ENCODE data around the gene SEMA3F. TPM values are rescaled to one million over a fixed set of nuclear protein-coding genes. Genes with fewer than 3 reads are reported as not detected.
"Not testable (repeated sequence)": the region's sequence is repeated elsewhere in the genome, so short reads cannot be mapped to it uniquely, and the experiment has no call there.

Gene SEMA3F
- total RNA-seq, 4 donors from 2014 or later, result 13.2 to 44.2 (median 38.2) TPM

DNA sequence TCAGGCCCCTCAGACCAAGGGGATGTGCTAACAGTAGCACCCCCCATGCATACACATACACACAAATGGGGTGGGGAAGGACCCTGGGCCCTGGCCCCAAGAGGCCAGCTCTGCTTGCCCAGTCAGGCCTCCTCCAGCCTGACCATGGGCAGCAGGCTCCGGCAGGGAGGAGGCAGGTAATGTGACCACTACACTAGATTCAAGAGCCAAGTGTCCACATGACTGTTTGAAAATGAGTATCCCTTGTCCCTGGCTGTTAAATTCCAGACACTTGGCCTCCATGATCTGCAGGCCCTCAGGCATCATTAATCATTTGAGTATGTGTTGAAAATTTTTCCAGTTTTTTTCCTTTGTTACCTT lies 67.0 kb downstream of the SEMA3F start:
- no peaks in the 10 kb centered on the region for H3K36me3 ChIP-seq
- intact Hi-C loops (cut with DNase I), result no loop called here
- WGBS, 2 donors, result 46 to 50% methylated on average over 1 of the region's 1 CpG
- TF ChIP-seq, protein P1, sequence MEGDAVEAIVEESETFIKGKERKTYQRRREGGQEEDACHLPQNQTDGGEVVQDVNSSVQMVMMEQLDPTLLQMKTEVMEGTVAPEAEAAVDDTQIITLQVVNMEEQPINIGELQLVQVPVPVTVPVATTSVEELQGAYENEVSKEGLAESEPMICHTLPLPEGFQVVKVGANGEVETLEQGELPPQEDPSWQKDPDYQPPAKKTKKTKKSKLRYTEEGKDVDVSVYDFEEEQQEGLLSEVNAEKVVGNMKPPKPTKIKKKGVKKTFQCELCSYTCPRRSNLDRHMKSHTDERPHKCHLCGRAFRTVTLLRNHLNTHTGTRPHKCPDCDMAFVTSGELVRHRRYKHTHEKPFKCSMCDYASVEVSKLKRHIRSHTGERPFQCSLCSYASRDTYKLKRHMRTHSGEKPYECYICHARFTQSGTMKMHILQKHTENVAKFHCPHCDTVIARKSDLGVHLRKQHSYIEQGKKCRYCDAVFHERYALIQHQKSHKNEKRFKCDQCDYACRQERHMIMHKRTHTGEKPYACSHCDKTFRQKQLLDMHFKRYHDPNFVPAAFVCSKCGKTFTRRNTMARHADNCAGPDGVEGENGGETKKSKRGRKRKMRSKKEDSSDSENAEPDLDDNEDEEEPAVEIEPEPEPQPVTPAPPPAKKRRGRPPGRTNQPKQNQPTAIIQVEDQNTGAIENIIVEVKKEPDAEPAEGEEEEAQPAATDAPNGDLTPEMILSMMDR (IDR thresholded peaks at IDR 0.05), result no peak
- no peak for TF ChIP-seq POLR2A (IDR thresholded peaks at IDR 0.05)
- H3K27me3 ChIP-seq, result no peaks in the 10 kb centered on the region
- peak; percentile 43 to 50 for DNase-seq
- H3K27ac ChIP-seq, result no peak overlapping the region
- H3K4me1 ChIP-seq, result peaks cover 11 to 15% of the 10 kb centered on the region in 2 donors
- no peaks in the 10 kb centered on the region for H3K9me3 ChIP-seq
- H3K4me3 ChIP-seq (replicated peaks in 1 of 3), result no peak overlapping the region

DNA sequence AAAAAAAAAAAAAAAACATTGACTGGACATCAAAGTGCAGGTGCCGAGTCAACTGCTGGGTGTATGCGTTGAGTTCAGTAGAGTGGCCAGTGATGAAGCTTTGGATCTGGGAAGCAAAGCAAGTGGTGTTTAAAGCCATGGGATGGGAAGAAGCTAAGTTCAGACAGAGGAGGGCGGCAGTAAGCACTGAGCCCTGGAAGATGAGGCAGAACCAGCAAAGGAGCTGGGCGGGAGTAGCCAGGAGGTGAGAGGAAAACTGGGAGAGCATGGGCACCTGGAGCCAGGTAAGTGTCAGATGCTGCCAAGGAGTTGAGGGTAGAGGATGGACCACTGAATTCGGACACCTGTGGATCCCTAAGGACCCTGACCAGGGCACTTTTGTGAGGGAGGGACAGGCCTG lies 69.5 kb downstream of the SEMA3F start:
- no peaks in the 10 kb centered on the region for H3K36me3 ChIP-seq
- H3K4me3 ChIP-seq (replicated peaks in 1 of 3), result no peak overlapping the region
- no peak overlapping the region for H3K27ac ChIP-seq
- intact Hi-C loops (cut with DNase I), result no loop called here
- WGBS, 2 donors, result 39 to 46% methylated on average over 5 of the region's 5 CpGs
- no peaks in the 10 kb centered on the region for H3K9me3 ChIP-seq
- DNase-seq, result no peak
- peaks cover 15 to 24% of the 10 kb centered on the region in 2 donors for H3K4me1 ChIP-seq
- H3K27me3 ChIP-seq, result no peaks in the 10 kb centered on the region
- TF ChIP-seq, protein P1 (IDR thresholded peaks at IDR 0.05), result no peak
- TF ChIP-seq POLR2A (IDR thresholded peaks at IDR 0.05), result no peak

DNA sequence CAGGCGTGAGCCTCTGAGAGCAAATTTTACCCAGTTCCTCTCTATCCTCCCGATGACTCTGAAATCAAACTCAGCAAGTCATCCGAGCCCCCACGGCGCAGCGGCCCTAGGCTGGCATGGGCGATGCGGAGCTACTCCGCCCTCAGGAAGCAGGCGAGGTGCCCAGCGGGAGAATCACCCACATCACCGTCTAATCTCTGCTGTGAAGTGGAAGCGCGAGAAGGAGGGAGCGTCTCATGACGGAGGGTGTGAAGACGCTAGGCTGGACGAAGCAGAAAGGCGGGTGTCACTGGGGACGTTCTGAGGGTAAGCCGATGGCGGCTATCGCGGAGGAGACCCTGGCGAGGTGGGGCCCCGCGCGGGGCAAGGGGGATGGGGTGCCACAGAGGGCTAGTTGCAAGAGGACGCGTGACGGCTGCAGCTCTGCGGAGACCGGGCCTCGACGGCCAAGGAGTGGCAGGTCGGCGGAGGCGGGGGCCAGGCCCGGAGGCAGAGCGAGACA lies 71.8 kb downstream of the SEMA3F start:
- Histone ChIP-seq H3K36me3 (no peaks in the 10 kb centered on the region), H3K4me3 (replicated peaks in 1 of 3) (peak overlapping the region in 1 of 3 donors; percentile 46), H3K9me3 (no peaks in the 10 kb centered on the region), H3K4me1 (peaks cover 15 to 22% of the 10 kb centered on the region in 2 donors), H3K27ac (peak overlapping the region in 2 of 3 donors; percentile 54 to 71), H3K27me3 (no peaks in the 10 kb centered on the region)
- 0 to 3% methylated on average over 24 to 30 of the region's 40 CpGs for WGBS, 2 donors
- TF ChIP-seq, protein P1 (IDR thresholded peaks at IDR 0.05), result no peak
- TF ChIP-seq POLR2A (IDR thresholded peaks at IDR 0.05), result no peak
- intact Hi-C loops (cut with DNase I), result loop anchor here (1.0 to 2.0 kb wide), 2 partner anchors 35 to 46 kb away; no protein-coding TSS in a partner anchor
- DNase-seq, result peak in 1 of 2 donors; percentile 35

DNA sequence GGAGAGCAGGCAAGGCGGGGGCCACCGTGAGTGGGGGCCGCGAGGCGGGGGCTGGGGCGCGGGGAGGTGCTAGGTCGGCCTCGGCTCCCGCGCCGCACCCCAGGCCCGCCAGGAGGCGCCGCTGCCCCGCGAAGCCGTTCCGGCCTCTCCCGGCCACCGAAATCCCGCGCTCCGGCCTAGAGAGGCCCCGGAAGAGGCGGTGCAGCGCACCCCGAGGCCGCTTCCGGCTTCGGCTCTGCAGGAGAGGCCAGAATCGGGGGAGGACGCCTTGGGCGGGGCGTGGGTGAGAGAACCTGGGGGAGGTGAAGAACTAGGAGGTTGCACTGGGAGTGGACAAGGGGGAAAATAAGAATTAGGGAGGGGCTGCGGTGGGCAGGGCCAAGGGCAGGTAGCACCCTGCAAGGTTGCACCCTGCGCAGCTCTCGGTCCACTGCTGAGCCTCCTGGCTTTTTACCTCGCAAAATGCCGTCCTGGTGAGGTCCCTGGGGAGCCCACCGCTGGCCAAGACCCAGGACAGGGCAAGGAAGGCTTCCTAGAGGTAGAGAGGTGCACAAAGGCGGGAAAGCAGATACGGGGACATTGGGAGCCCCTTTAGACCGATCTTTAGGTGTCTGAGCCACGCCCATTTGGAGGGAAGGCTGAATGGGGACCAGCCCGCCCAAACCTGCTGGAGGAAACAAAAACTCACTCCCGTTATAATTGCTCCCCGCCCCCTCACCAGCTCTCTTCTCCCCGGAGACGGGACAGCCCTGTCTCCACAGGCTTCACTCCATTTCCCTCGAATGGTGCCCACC lies 72.5 kb downstream of the SEMA3F start:
- WGBS, 2 donors, result 1 to 3% methylated on average over 27 to 44 of the region's 51 CpGs

DNA sequence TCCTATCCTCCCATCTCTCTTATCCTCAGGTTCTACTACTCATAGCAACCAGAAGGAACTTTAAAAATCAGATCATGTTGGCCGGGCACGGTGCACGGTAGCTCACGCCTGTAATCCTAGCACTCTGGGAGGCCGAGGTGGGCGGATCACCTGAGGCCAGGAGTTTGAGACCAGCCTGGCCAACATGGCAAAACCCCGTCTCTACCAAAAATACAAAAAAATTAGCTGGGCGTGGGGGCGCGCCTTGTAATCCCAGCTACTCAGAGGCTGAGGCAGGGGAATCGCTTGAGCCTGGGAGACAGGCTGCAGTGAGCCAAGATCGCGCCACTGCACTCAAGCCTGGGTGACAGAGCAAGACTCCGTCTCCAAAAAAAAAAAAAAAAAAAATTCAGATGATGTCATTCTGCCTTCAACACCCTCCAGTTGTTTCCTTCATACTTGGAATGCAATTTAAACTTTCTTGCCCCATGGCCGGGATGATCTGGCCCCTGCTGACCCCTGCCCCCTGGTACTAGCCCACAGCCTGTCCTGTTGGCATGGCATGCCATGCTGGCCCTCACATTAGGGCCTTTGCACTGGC lies 73.2 kb downstream of the SEMA3F start:
- Histone ChIP-seq H3K4me3 (replicated peaks in 1 of 3) (peak overlapping the region in 1 of 3 donors; percentile 46), H3K27ac (peak overlapping the region in 1 of 3 donors; percentile 71), H3K4me1 (peaks cover 15 to 19% of the 10 kb centered on the region in 2 donors)
- H3K36me3 ChIP-seq; intact Hi-C loops (cut with DNase I); H3K27me3 ChIP-seq; H3K9me3 ChIP-seq: not testable (repeated sequence)
- WGBS, 2 donors, result 34 to 47% methylated on average over 15 of the region's 15 CpGs
- DNase-seq, result peak in 1 of 2 donors; percentile 23

More for the DNA sequence above, 72.5 kb downstream of the SEMA3F start:
- Histone ChIP-seq H3K4me1 (peaks cover 15 to 19% of the 10 kb centered on the region in 2 donors), H3K27me3 (no peaks in the 10 kb centered on the region), H3K27ac (peak overlapping the region; percentile 43 to 71 (median 54)), H3K9me3 (no peaks in the 10 kb centered on the region), H3K4me3 (replicated peaks in 1 of 3) (peak overlapping the region; percentile 9 to 57 (median 46)), H3K36me3 (no peaks in the 10 kb centered on the region)
- peak in 1 of 2 donors; percentile 53 for TF ChIP-seq POLR2A (IDR thresholded peaks at IDR 0.05)
- TF ChIP-seq, protein P1 (IDR thresholded peaks at IDR 0.05), result peak; percentile 41 to 97 (median 85)
- DNase-seq, result peak; percentile 97
- intact Hi-C loops (cut with DNase I), result loop anchor here (2.0 kb wide), 1 partner anchor 45 kb away; no protein-coding TSS in a partner anchor

All from thyroid gland (tissue), 4 donors.